GM12878 (cell line): Measurements from ENCODE around the gene CASR.

Source experiments
- CEBPZ ChIP-seq: fragments of 150-350 bp; IDR thresholded peaks from 2 replicates; pipeline ENCODE4 v1.6.1; 2016; ENCODE audit warnings: low read depth, low read length
- CTCF ChIP-seq, 3 experiments: IDR thresholded peaks in 2 of 3; conservative IDR thresholded peaks in 1 of 3; 2 replicates each; pipeline ENCODE4 v1.5.1; 2011; ENCODE audit warnings: low read depth in 3 of 3, low read length in 3 of 3, mild to moderate bottlenecking in 3 of 3, control low read depth in 2 of 3, moderate library complexity in 2 of 3, inconsistent platforms in 1 of 3, mixed read lengths in 1 of 3; ENCODE audit not compliant: control insufficient read depth in 2 of 3, insufficient read depth in 1 of 3; ENCODE audit errors: extremely low read depth in 1 of 3
- EZH2 ChIP-seq: IDR thresholded peaks from 2 replicates; pipeline ENCODE4 v1.6.1; 2012; ENCODE audit warnings: low read depth, mild to moderate bottlenecking, control low read depth, inconsistent platforms, low read length, borderline replicate concordance; ENCODE audit not compliant: control insufficient read depth
- GABPA ChIP-seq: IDR thresholded peaks from 2 replicates; pipeline ENCODE4 v1.6.1; 2014; ENCODE audit warnings: antibody characterized with exemption, low read depth, mild to moderate bottlenecking, inconsistent platforms
- MTA3 ChIP-seq: IDR thresholded peaks from 2 replicates; pipeline ENCODE4 v1.6.1; 2012; ENCODE audit warnings: low read length, inconsistent platforms, borderline replicate concordance
- NFYA ChIP-seq: IDR thresholded peaks from 2 replicates; pipeline ENCODE4 v1.6.1; 2011; ENCODE audit warnings: low read depth, mild to moderate bottlenecking, low read length, improper control_type of control experiment, borderline replicate concordance
- NR2C2 ChIP-seq: IDR thresholded peaks from 2 replicates; pipeline ENCODE4 v1.6.1; 2011; ENCODE audit warnings: borderline replicate concordance, low read depth; ENCODE audit not compliant: control insufficient read depth, insufficient read length
- NRF1 ChIP-seq: conservative IDR thresholded peaks from 2 replicates; pipeline ENCODE4 v1.6.1; 2011; ENCODE audit warnings: mild to moderate bottlenecking, low read depth, low read length, improper control_type of control experiment
- POLR2AphosphoS5 ChIP-seq: IDR thresholded peaks from 2 replicates; pipeline ENCODE4 v1.6.1; 2011; ENCODE audit warnings: mild to moderate bottlenecking, low read length, inconsistent platforms
- REST ChIP-seq: IDR thresholded peaks from 2 replicates; pipeline ENCODE4 v1.6.1; 2012; ENCODE audit warnings: mild to moderate bottlenecking, low read depth, low read length
- SMC3 ChIP-seq: IDR thresholded peaks from 2 replicates; pipeline ENCODE4 v1.6.1; 2011; ENCODE audit warnings: low read length, improper control_type of control experiment, borderline replicate concordance
- SP1 ChIP-seq: IDR thresholded peaks from one replicate; pipeline ENCODE4 v1.6.1; 2011; ENCODE audit warnings: low read depth, low read length
- SPI1 ChIP-seq: IDR thresholded peaks from 2 replicates; pipeline ENCODE4 v1.6.1; 2011; ENCODE audit warnings: low read depth, mild to moderate bottlenecking, low read length, moderate library complexity, borderline replicate concordance; ENCODE audit not compliant: insufficient read depth

GRCh38 chr3:122183893-122184590 is 574 bp downstream of the CASR start:
- TF ChIP-seq NRF1, result no peak
- no peak for TF ChIP-seq SMC3
- TF ChIP-seq POLR2AphosphoS5, result no peak
- no peak for TF ChIP-seq GABPA
- no peak for TF ChIP-seq CEBPZ
- no peak for TF ChIP-seq MTA3
- TF ChIP-seq SPI1, result no peak
- no peak for TF ChIP-seq CTCF (IDR thresholded peaks at IDR 0.05 in 2 of 3, conservative IDR thresholded peaks at IDR 0.05 in 1 of 3; ENCODE audit: control insufficient read depth in 2 of 3, extremely low read depth in 1 of 3, insufficient read depth in 1 of 3, low read depth in 3 of 3, low read length in 3 of 3)
- TF ChIP-seq NR2C2, result no peak
- no peak for TF ChIP-seq EZH2
- no peak for TF ChIP-seq SP1
- TF ChIP-seq REST, result no peak
- TF ChIP-seq NFYA, result no peak
